Activated gamma-delta T cell treated with Interleukin-2 at 50 U/mL for 16 hours (primary cell): ENCODE results near the gene FAF1.

ENCODE experiments used
- DNase-seq: peaks from one replicate; pipeline ENCODE4 v3.0.0-alpha.2; 2020

The FAF1 gene

DNA sequence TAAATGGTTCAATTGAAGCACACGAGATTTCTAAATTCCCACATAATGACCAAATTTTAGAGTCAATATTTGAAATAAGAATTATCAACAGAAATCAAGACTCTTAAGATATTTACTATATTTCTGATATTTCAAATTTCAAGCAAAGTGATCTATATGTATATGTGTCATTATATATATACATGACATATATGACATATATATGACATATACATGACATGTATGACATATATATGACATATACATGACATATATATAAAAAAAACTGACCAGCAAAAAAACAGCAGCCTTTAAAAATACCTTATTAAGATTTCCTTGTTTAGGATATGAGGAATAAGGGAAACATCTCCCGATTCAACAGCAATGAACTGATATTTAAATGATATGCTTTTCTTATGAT lies 266.2 kb downstream of the FAF1 start:
- DNase-seq: no peak

DNA sequence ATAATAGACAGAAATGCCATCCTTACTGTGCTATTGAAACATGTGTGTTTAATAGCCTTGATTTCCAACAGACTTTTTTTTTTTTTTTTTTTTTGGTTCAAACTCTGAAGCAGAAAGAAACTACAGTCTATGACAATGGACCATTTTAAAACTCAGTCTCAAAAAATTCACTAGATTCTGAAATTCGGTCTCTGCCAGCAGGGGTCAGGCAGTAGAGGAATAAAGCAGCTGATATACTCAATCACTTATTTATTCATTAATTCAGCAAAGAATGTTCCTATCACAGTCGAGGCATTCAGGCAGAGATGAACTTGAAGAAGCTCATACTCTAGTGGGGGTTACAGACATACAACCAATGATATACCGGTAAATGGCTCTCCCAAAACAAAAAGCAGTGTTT lies 275.9 kb downstream of the FAF1 start:
- DNase-seq: no peak

GRCh38 chr1:50681931-50682330 lies 278.1 kb downstream of the FAF1 start:
- no peak for DNase-seq

DNA sequence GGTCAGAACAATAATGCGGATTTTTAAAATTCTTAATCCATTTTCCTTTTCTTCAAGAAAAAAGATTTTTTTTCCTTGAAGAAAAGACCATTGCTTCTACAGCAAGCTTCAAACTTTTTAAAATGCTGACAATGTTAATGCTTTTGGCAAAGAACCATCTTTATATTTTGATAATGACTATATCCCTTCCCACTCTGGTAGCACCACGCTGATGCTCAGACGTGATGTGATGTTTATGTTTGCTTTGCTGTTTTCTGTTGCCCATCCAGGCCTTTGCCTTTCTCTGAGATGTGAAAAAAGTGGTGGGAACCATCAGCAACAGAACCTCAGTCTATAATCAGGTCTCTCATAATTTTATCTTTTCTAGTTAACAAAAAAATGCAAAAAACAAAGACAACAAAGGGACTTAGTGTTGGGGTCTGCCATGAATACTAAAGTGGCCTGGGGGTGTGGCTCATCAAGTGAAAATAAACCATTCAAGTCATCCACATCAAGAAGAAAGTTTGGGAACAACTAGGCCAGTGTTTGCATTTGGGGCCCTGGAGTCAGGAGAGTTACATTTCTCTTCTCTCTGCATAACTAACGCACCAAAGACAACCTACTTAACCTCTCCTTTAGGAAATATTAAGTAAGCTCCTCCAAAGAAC lies 292.2 kb downstream of the FAF1 start:
- DNase-seq: no peak

GRCh38 chr1:50667272-50667671 lies 292.8 kb downstream of the FAF1 start:
- DNase-seq: no peak

DNA sequence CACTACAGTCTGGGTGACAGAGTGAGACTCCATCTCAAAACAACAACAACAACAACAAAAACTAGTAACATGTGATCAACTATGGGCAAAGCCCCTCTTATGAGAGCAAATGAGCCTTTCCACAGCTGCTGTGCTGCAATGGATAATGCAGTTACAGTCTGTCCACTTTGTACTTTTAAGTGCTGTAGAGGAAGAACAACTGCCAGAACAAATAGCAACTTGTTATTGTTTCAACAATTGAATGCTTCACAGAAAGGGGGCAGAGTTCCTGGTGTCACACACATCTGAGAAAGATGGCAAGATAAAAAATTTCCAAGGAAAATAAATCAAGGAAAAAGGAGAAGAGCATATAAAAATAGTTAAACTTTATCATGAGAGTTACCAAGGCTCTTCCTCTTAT lies 293.2 kb downstream of the FAF1 start:
- no peak for DNase-seq

GRCh38 chr1:50665413-50665812 lies 294.7 kb downstream of the FAF1 start:
- DNase-seq: no peak

DNA sequence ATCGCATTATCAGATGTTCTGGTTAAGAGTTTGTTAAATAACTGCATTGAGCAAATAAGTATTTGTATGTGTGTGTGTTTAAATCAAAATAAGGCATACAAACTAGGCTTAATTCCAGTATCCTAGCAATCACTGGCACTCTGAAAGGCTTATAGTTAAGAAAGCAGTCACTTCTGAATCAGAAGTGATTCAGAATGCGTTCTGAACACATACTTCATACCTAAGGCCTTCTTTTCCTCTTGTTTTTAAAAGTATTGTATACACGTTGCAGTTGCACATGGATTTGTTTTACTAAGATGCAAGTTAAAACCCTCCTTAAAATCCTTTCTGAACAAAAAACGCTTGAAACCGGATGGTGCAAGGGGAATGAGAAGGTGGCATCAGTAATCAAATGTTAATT lies 298.4 kb downstream of the FAF1 start:
- DNase-seq: no peak

DNA sequence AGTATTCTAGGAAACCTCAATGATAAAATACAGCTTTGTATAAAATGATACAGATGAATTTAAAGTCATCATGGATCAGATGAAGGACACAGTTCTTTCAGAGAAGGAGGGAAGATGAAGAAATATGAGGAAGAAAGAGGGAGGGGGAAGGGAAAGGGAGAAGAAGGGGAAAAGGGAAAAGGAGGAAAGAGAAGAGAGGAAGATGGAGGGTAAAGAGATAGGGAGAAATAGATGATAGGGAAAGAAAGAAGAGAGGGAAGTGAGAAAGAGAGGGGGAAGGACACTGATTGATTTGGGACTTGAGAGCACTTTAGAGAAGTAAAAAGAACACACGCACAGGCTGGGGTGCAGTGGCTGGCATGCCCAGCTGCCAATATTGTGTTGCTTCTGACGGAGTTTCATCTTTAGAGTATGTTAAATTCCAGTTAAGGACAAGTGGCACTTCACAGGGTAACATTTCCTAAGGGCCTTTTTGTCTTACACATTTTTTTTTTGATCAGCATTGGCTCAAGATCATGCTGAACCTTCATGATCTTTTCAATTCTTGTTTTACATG lies 300.9 kb downstream of the FAF1 start:
- DNase-seq: no peak

GRCh38 chr1:50658459-50659076 lies 301.5 kb downstream of the FAF1 start:
- no peak for DNase-seq

- no peak for DNase-seq
Measured at GRCh38 chr1:50656931-50657330, 303.1 kb downstream of the FAF1 start.

DNA sequence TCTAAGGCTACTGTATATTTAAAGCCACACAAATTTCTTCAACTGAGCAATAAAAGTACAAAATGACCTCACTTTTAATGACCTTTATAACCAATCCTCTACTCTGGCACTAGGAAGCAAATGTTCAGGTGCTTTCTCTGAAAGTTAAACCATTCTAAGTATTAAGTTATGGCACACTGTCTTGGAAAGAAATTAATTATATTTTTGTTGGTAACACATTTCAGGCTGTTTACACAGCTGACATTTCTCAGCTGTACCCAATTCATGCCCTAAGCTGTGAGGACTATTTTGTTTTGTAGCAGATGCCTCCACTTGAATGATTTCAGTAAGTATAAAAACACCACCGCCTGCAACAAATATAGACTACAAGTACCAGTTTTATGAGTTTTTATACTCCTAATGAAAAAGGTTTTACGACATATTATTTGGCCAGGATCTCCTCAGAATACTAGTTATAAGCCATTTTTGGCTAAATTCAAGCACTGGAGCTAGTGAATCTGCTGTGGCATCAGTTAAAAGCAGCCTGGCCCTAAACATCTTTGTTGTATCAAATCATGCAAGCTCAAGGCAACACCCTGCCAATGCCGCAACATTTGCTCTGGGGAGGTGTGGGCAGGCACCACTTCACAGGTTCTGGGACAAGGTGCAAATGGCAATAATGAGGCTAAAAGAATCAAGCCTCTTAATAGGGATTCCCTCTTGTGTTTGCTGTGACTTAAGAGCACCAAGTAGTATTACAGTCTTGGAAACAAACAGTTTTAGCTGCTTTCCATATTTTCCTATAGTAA lies 308.4 kb downstream of the FAF1 start:
- no peak for DNase-seq

- no peak for DNase-seq
Measured at GRCh38 chr1:50646526-50646925, 313.5 kb downstream of the FAF1 start.

GRCh38 chr1:50645139-50645538 lies 314.9 kb downstream of the FAF1 start:
- no peak for DNase-seq

- DNase-seq: no peak
Measured at GRCh38 chr1:50644447-50645105, 315.5 kb downstream of the FAF1 start.

DNA sequence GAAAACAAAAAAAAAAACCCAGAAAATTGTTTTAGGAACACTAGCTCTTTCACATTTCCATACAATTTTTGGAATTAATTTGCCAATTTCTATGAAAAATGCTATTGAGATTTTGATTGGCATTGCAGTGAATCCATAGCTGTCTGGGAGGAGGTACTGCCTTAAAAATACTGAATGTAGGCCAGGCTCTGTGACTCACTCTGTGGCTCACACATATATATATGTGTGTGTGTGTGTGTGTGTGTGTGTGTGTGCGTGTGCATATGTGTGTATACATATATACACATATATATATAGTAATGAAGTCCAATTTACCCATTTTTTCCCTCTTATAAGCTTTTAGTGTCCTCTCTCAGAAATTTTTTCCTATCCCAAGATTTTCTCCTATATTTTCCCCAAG lies 322.6 kb downstream of the FAF1 start:
- DNase-seq: no peak

DNA sequence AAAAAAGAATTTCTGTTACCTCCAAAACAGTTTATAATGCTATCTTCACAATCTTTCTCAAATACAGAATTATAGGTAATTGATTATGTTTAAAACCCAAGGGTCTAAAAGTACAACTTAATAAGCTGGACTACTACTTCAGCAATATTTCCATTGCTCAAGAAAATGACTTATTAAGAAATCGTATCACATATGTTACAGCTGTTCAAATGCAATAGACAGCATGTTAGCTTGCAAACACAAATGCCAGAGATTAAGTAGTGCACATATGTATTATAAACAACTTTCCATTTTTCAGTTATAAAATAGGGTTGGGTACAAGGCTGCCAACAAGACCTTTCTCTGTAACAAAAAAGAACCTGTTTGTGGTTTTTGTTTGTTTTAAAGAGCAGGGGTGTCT lies 325.8 kb downstream of the FAF1 start:
- no peak for DNase-seq

GRCh38 chr1:50633465-50633864 lies 326.6 kb downstream of the FAF1 start:
- DNase-seq: no peak

DNA sequence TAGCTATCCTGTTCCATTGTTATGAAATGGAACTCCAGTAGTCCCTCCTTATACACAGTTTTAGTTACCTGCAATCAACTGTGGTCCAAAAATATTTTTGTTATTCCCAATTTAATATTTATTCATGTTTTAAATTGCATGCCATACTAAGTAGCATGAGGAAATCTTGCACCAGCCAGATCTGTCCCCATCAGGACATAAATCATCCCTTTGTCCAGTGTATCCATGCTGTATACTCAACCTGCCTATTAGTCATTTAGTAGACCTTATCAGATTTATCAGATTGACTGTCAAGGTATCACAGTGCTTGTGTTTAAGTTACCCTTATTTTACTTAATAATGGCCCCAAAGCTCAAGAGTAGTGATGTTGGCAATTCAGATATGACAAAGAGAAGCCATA lies 328.9 kb downstream of the FAF1 start:
- DNase-seq: no peak

GRCh38 chr1:50622259-50622658 lies 337.8 kb downstream of the FAF1 start:
- DNase-seq: no peak

DNA sequence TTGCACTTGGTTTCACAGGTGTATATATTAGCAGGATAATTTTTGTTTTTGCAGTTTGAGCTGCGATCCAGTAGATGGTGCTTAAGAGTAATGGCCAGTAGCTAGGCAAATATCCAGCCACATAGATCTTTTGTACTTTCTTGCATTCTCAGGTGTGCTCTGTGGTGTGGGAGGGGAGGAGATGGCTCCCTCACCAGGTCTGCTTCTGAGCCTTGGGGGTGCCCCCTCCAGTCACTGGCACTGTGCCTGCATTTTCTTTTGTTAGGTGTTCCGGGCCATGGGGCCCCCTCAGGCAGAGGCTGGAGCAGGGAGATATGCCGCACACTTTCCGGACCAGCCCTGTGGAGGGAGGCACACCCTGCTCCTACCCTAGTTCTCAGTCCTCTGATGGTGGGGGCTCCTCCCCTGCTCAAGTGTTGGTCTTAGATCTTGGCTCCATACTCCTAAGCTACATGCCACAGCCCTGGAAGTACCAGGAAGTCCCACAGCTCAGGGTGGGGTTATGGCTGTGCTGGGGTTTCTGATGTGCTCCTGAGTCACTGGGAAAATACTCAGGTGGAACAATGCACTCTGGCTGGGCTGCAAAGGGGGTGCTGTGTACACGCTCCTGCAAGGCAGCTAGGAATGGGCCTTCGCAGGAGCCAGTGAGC lies 339.3 kb downstream of the FAF1 start:
- DNase-seq: no peak

DNA sequence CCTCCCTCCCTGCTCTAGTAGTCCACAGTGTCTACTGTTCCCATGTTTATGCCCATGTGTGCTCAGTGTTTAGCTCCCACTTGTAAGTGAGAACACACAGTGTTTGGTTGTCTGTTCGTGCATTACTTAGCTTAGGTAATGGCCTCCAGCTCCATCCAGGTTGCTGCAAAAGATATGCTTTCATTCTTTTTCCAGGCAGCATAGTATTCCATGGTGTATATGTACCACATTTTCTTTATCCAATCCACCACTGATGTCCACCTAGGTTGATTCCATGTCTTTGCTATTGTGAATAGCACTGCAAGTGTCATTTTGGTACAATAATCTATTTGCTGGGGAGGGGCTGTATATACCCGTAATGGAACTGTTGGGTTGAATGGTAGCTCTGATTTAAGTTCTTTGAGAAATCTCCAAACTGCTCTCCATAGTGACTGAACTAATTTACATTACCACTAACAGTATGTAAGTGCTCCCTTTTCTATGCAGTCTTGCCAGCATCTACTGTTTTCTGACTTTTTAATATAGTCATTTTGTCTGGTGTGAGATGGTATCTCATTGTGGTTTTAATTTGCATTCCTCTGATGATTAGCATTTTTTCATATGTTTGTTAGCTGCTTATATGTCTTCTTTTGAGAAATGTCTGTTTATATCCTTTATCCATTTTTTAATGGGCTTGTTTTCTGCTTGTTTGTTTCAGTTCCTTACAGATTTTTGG lies 344.9 kb downstream of the FAF1 start:
- no peak for DNase-seq
